HCT116 (cell line): Measurements from ENCODE around the gene RIPK4. TPM values are rescaled to one million over a fixed set of nuclear protein-coding genes. Genes with fewer than 3 reads are reported as not detected.

ENCODE experiments used
- ATAC-seq: fragments of 200-7000 bp; cut with Tn5 transposase; 2 replicates; pipeline ENCODE4 v1.9.1; 2020; ENCODE audit warnings: mild to moderate bottlenecking, moderate library complexity
- BruUV-seq: library from RNA; stranded (reverse); fragments of 400-500 nt; replicated peaks from 2 replicates; lab custom pipeline; 2021; lab: Mats Ljungman, UMichigan
- CTCF ChIA-PET: fragments of 300-600 bp; sonication (Branson Sonifier 250); formaldehyde crosslinking; loops from one replicate; lab custom pipeline; 2021; ENCODE audit warnings: antibody characterized with exemption; lab: Charles Lee
- POLR2A ChIA-PET: fragments of 300-600, 350-600 bp; sonication (Branson Sonifier 250); formaldehyde crosslinking; loops from one replicate; lab custom pipeline; 2021; ENCODE audit warnings: antibody characterized with exemption; lab: Charles Lee
- RAD21 ChIA-PET, 2 experiments: fragments of 300-600 bp; sonication (Branson Sonifier 250); formaldehyde crosslinking; loops; one replicate each; lab custom pipeline; 2023; ENCODE audit warnings: low total read pairs in 2 of 2; ENCODE audit not compliant: uncharacterized antibody in 2 of 2, unreplicated experiment in 2 of 2, low non-redundant PET in 1 of 2; lab: Charles Lee
- DNase-seq: peaks from one replicate; pipeline ENCODE4 v3.0.0-alpha.2; 2010; ENCODE audit warnings: low read depth, low spot score
- H2AFZ ChIP-seq: fragments of 200-600 bp; shearing (Covaris generic), sonication (generic); 2 replicates; pipeline ENCODE4 v1.6.1; 2017; ENCODE audit warnings: low read depth, mixed run types, mixed read lengths, antibody characterized with exemption, low read length; ENCODE audit not compliant: poor library complexity, severe bottlenecking
- H3K27ac ChIP-seq: 2 replicates; pipeline ENCODE4 v1.5.1; 2012; ENCODE audit warnings: low read depth, low read length
- H3K27me3 ChIP-seq: fragments of 200-600 bp; sonication (generic); 2 replicates; pipeline ENCODE4 v1.6.1; 2016; ENCODE audit warnings: mixed run types, low read length, mixed read lengths; ENCODE audit not compliant: insufficient read depth
- H3K36me3 ChIP-seq, 2 experiments: fragments of 200-500 bp in 1 of 2; fragments of 200-600 bp in 1 of 2; sonication (Bioruptor generic) in 1 of 2; sonication (generic) in 1 of 2; 2 replicates each; pipeline versions ENCODE4 v1.5.1 to v1.6.1; 2014 to 2016; ENCODE audit warnings: low read length in 2 of 2, inconsistent platforms in 1 of 2, mixed read lengths in 1 of 2, mixed run types in 1 of 2; ENCODE audit not compliant: insufficient read depth in 2 of 2, control insufficient read depth in 1 of 2
- H3K4me1 ChIP-seq, 2 experiments: fragments of 200-600 bp in 1 of 2; sonication (generic) in 1 of 2; 2 replicates each; pipeline versions ENCODE4 v1.5.1 to v1.6.1; 2012 to 2017; ENCODE audit warnings: low read length in 2 of 2, inconsistent platforms in 1 of 2, mild to moderate bottlenecking in 1 of 2, mixed read lengths in 1 of 2, mixed run types in 1 of 2, moderate library complexity in 1 of 2; ENCODE audit not compliant: insufficient read depth in 2 of 2, control insufficient read depth in 1 of 2
- H3K4me2 ChIP-seq: fragments of 200-600 bp; sonication (generic); 2 replicates; pipeline ENCODE4 v1.6.1; 2017; ENCODE audit warnings: mixed run types, low read length, mixed read lengths
- H3K4me3 ChIP-seq, 2 experiments: fragments of 200-600 bp in 1 of 2; sonication (generic) in 1 of 2; replicated peaks in 1 of 2; 2 replicates each; pipeline ENCODE4 v1.5.1; 2011 to 2016; ENCODE audit warnings: low read length in 2 of 2, control low read depth in 1 of 2, low read depth in 1 of 2, mild to moderate bottlenecking in 1 of 2, mixed read lengths in 1 of 2, mixed run types in 1 of 2
- H3K79me2 ChIP-seq: fragments of 200-600 bp; sonication (generic); 2 replicates; pipeline ENCODE4 v1.6.1; 2017; ENCODE audit warnings: mild to moderate bottlenecking, mixed run types, low read length, moderate library complexity, mixed read lengths; ENCODE audit not compliant: insufficient read depth
- H3K9ac ChIP-seq: fragments of 200-600 bp; sonication (generic); 2 replicates; pipeline ENCODE4 v1.6.1; 2016; ENCODE audit warnings: low read length, mixed read lengths
- H3K9me2 ChIP-seq: fragments of 200-600 bp; sonication (generic), shearing (Covaris generic); 2 replicates; pipeline ENCODE4 v1.6.1; 2017; ENCODE audit warnings: mixed run types, mild to moderate bottlenecking, moderate library complexity; ENCODE audit not compliant: insufficient read depth
- H3K9me3 ChIP-seq, 2 experiments: fragments of 200-500 bp in 1 of 2; fragments of 200-600 bp in 1 of 2; sonication (Bioruptor generic) in 1 of 2; sonication (generic) in 1 of 2; 2 replicates each; pipeline ENCODE4 v1.6.1; 2014 to 2017; ENCODE audit warnings: low read length in 2 of 2, mixed read lengths in 2 of 2, inconsistent platforms in 1 of 2, low read depth in 1 of 2, mild to moderate bottlenecking in 1 of 2, mixed run types in 1 of 2, moderate library complexity in 1 of 2; ENCODE audit not compliant: control insufficient read depth in 1 of 2, insufficient read depth in 1 of 2
- H4K20me1 ChIP-seq: fragments of 200-600 bp; sonication (generic), shearing (Covaris generic); 2 replicates; pipeline ENCODE4 v1.6.1; 2017; ENCODE audit warnings: mixed run types, mild to moderate bottlenecking, moderate library complexity; ENCODE audit not compliant: insufficient read depth
- CBX3 ChIP-seq: IDR thresholded peaks from 2 replicates; pipeline ENCODE4 v1.6.1; 2012; ENCODE audit warnings: low read depth
- FOSL1 ChIP-seq: IDR thresholded peaks from 2 replicates; pipeline ENCODE4 v1.6.1; 2012; ENCODE audit warnings: low read depth
- JUND ChIP-seq: IDR thresholded peaks from 2 replicates; pipeline ENCODE4 v1.6.1; 2012
- SP1 ChIP-seq: IDR thresholded peaks from 2 replicates; pipeline ENCODE4 v1.6.1; 2012; ENCODE audit warnings: low read depth
- TCF7L2 ChIP-seq: IDR thresholded peaks from 2 replicates; pipeline ENCODE4 v1.7.0; 2011; ENCODE audit warnings: borderline replicate concordance, inconsistent platforms; ENCODE audit not compliant: insufficient read depth, insufficient read length; ENCODE audit errors: extremely low read depth
- intact Hi-C: fragments of 100-400 bp; cut with micrococcal nuclease; formaldehyde crosslinking; loops from 2 replicates; pipeline ENCODE4 v1.10.0; 2022
- total RNA-seq: library from RNA; stranded (reverse); gene quantifications from one replicate; pipeline ENCODE4 v1.2.1, GENCODE V29; 2021; ENCODE audit not compliant: unreplicated experiment
- TF ChIP-seq, protein P1 (sequence below): IDR thresholded peaks from 2 replicates; pipeline ENCODE4 v1.6.1; 2012

Gene RIPK4
- total RNA-seq, 1 experiment from 2014 or later: 9.9 TPM

DNA sequence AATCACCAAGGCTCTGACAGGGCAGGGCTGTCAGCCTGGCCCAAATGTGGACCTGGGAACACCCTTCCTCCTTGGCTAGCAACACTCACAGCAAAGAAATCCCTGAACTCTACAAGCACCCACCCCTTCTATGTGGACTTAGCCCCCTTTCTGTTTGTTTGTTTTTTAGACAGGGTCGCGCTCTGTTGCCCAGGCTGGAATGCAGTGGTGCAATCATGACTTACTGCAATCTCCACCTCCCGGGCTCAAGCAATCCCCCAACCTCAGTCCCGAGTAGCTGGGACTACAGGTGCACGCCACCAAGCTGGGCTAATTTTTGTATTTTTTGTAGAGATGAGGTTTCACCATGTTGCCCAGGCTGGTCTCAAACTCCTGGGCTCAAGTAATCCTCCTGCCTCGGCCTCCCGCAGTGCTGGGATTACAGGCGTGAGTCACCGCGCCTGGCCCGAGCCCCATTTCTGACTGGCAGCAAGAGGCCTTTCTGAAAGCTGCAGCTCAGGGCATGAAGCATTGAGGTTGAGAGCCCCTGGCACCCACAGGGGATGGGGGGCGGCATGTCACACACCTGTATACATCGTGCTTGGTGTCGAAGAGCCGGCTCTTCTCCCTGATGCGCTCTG, 16.2 kb downstream of the RIPK4 start:
- H4K20me1 ChIP-seq: peaks cover 5% of the 10 kb centered on the region
- no TSS peak for BruUV-seq

DNA sequence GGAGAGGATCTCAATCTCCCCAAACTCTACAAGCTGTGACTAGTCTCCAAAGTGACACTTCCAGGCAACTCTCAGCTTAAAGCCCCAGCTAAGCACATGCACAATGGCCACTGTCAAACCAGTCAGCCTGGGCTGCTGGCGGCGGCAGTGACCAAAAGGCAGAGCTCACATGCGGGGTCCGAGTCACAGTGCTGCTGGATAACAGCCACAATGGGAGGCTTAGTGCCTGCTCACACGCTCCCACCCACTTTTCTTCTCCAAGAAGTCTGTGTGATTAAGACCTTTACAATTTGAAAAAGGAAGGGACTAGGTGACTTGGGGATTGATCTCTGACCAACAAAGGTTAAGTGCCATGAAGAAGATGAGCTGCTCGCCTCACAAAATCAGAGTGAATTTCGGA, 16.8 kb downstream of the RIPK4 start:
- peak overlapping the region; percentile 9 for H3K9ac ChIP-seq
- no peaks in the 10 kb centered on the region for H3K9me2 ChIP-seq
- no TSS peak for BruUV-seq
- H3K27ac ChIP-seq: peak overlapping the region; percentile 17
- H3K36me3 ChIP-seq: peaks cover 16 to 24% of the 10 kb centered on the region in 2 experiments
- peak; percentile 19; the same call in 1 of the 2 replicates for ATAC-seq
- peak overlapping the region; percentile 67 for H3K4me2 ChIP-seq
- CTCF ChIA-PET: interaction anchor here (1.8 kb wide), 1 partner anchor 138 kb away, joined by 5 read pairs; no protein-coding TSS in a partner anchor
- H3K9me3 ChIP-seq: no peaks in the 10 kb centered on the region
- intact Hi-C loops: no loop called here
- RAD21 ChIA-PET: no interaction called here
- H3K4me3 ChIP-seq: peak overlapping the region in 1 of 2 experiments; percentile 36; a peak in 1 of 4 replicates
- TF ChIP-seq, protein P1, sequence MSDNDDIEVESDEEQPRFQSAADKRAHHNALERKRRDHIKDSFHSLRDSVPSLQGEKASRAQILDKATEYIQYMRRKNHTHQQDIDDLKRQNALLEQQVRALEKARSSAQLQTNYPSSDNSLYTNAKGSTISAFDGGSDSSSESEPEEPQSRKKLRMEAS: 0 out of 2 replicates have a peak, but pooled peaks have one; percentile 15
- no peak for TF ChIP-seq TCF7L2
- peaks cover 5% of the 10 kb centered on the region for H4K20me1 ChIP-seq
- peaks cover 47% of the 10 kb centered on the region; the same call in 1 of the 2 replicates for H3K79me2 ChIP-seq
- no peak for DNase-seq
- peaks cover 35 to 43% of the 10 kb centered on the region in 2 experiments for H3K4me1 ChIP-seq
- no peaks in the 10 kb centered on the region for H3K27me3 ChIP-seq
- no peak overlapping the region for H2AFZ ChIP-seq
- POLR2A ChIA-PET: no interaction called here

More for the DNA sequence above, 16.2 kb downstream of the RIPK4 start:
- no peaks in the 10 kb centered on the region for H3K27me3 ChIP-seq
- H3K27ac ChIP-seq: peak overlapping the region; percentile 17
- H3K9ac ChIP-seq: peak overlapping the region; percentile 9; the same call in 1 of the 2 replicates
- TF ChIP-seq SP1 (0 out of 2 replicates have a peak, but pooled peaks have one; percentile 21), CBX3 (0 out of 2 replicates have a peak, but pooled peaks have one; percentile 22), FOSL1 (peak; percentile 52; the same call in 1 of the 2 replicates), JUND (peak; percentile 57)
- TF ChIP-seq, protein P1: no peak
- intact Hi-C loops: no loop called here
- H3K4me2 ChIP-seq: peak overlapping the region; percentile 67
- peaks cover 50% of the 10 kb centered on the region; the same call in 1 of the 2 replicates for H3K79me2 ChIP-seq
- no peaks in the 10 kb centered on the region for H3K9me2 ChIP-seq
- no peaks in the 10 kb centered on the region for H3K9me3 ChIP-seq
- RAD21 ChIA-PET: interaction anchor here in 1 of 2 experiments (0.7 kb wide), 1 partner anchor 97 kb away, joined by 3 read pairs; no protein-coding TSS in a partner anchor
- DNase-seq (no peak), ATAC-seq (peak; percentile 79)
- peaks cover 16 to 24% of the 10 kb centered on the region in 2 experiments for H3K36me3 ChIP-seq
- CTCF ChIA-PET: interaction anchor here (1.8 kb wide), 1 partner anchor 138 kb away, joined by 5 read pairs; no protein-coding TSS in a partner anchor
- POLR2A ChIA-PET: no interaction called here
- H3K4me3 ChIP-seq: peak overlapping the region in 1 of 2 experiments; percentile 36; a peak in 2 of 4 replicates
- no peak overlapping the region for H2AFZ ChIP-seq
- peaks cover 35 to 43% of the 10 kb centered on the region in 2 experiments for H3K4me1 ChIP-seq
